Measurements from ENCODE around the gene LMBR1L.

The LMBR1L gene

DNA sequence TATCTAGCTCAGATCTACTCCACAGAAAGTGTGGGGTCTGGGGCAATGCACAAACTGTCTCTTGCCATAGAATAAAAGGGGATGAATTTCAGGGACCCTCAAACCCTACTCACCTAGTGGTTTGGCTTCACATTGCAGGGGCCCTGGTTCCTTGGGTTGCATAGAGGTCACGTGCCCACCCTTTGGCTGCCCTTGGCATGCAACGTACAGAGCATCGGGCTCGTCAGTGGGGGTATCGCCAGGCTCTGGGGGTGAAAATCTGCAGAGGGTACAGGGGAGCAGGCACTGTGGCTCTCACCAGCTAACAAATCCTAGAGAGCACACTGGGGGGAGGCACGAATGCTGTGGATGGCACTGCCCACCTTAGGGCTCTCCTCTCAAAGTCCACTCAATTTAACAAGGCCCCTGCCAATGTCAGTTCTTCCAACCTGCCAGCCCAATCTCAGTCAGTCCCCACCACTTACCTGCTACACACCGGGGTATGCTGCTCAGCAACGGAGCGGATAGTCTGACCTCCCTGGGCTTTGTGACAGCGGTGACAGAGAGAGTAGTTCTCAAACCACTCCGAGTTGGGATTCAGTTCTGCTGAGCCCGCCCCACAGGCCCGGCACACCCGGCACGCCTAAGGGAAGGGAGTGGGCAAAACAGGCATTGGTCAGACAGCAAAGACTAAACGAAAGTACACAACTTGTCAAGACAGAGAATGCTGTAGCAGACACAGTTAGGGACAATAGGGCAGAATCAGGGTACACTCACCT is 58.0 kb downstream of the LMBR1L start:
- DNase-seq (ENCODE audit: low spot score), result no peak

GRCh38 chr12:49051777-49052438 is 58.7 kb downstream of the LMBR1L start:
- DNase-seq (ENCODE audit: low spot score), result no peak

DNA sequence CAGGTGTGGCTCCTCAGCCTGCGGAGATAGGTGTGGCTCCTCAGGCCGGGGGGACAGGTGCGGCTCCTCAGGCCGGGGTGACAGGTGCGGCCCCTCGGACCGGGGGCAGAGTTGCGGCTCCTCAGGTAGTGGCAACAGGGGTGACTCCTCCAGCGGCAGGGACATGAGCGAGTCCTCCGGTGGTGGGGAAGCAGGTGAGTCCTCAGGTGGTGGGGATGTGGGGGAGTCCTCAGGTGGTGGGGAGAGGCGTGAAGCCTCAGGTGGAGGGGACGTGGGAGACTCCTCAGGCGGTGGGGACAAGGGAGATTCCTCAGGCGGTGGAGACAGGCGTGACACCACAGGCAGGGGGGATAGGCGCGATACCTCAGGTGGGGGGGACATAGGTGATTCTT is 59.3 kb downstream of the LMBR1L start:
- no peak for DNase-seq (ENCODE audit: low spot score)

GRCh38 chr12:49050507-49051372 is 59.9 kb downstream of the LMBR1L start:
- DNase-seq (ENCODE audit: low spot score), result no peak

DNA sequence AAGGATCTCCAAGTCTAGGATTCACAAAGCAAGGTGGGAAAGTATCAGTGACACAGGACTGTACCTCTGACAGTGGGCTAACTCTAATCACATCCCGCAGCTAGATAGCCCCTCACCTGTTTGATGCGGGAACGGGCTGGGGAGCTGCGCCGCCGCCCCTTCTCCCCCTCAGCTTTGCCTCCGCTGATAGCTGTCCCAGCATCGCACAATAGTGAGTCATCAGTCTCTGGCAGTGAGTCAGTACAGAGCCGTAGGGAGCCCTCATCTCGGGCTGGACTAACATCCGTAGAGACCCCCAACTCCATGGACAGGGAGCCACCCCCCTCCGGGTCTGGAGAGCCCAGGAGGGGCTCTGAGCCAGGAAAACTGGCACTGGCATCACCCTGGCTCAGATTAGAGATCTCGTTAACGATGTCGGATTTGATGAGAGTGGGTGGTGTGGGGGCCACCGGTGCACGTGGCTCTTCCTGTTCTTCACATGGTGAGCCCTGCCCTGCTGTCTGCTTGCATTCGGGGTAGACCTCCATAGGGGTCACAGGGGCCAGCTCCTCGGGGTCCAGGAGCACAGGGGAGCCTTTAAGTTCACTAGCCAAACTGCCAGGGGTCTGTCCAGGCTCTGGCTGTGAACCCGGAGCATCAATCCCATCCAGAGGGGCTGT is 61.0 kb downstream of the LMBR1L start:
- DNase-seq (ENCODE audit: low spot score), result no peak

DNA sequence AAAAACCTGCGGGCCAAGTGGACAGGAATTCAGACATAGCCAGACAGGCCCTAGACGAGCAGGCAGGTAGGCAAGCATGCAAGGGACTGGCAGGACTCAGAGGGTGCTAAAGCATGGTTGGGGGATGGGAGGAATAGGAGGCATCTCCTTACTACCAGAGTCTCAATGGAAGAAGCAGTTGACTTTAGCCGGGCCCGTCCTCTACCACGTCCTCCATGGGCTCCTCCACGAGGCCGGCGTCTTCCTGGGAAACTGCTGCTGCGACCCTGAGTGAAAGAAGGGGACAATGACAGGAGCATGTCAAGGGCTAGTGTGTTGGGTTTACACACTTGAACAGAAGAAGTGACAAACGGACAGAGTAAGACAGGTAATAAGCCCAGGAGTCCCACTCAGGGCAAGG is 61.7 kb downstream of the LMBR1L start:
- no peak for DNase-seq (ENCODE audit: low spot score)

All from SW480 (cell line).